Motor neuron (in vitro differentiated cells): ENCODE data around the gene RAB17. TPM values are rescaled to one million over a fixed set of nuclear protein-coding genes. Genes with fewer than 3 reads are reported as not detected.
A peak's percentile ranks its signal among the peaks of the same experiment; 100 is the strongest.

Source experiments
- ATAC-seq, 8 experiments: fragments of 200-7000 bp; cut with Tn5 transposase; replicated peaks in 6 of 8; 2 replicates each; pipeline ENCODE4 v1.8.0; 2021; ENCODE audit warnings: mild to moderate bottlenecking in 8 of 8, moderate library complexity in 8 of 8
- H3K27ac ChIP-seq, 2 donors: fragments of 250-450 bp; sonication (Bioruptor Pico); 2 replicates each; pipeline ENCODE4 v1.9.0; 2021; ENCODE audit warnings: antibody characterized with exemption in 2 of 2, mild to moderate bottlenecking in 2 of 2, moderate library complexity in 1 of 2
- H3K4me1 ChIP-seq, 2 donors: fragments of 250-450 bp; sonication (Bioruptor Pico); replicated peaks in 1 of 2; 2 replicates each; pipeline ENCODE4 v1.6.1; 2021; ENCODE audit warnings: antibody characterized with exemption in 2 of 2, mild to moderate bottlenecking in 2 of 2, moderate library complexity in 1 of 2
- H3K4me3 ChIP-seq, 5 donors: fragments of 250-450 bp; sonication (Bioruptor Pico); 2 replicates each; pipeline ENCODE4 v1.9.0; 2021; ENCODE audit warnings: antibody characterized with exemption in 5 of 5, mild to moderate bottlenecking in 5 of 5, moderate library complexity in 4 of 5
- WGBS, 10 experiments: fragments of 450-650 bp; shearing (Covaris generic); methylation state at CpG; one replicate each; pipeline ENCODE4 v1.0.0; 2022; 5-methylcytosine and 5-hydroxymethylcytosine counted together
- in situ Hi-C, 9 experiments: fragments of 400-800 bp; cut with MboI; loops; one replicate each; pipeline ENCODE4 v1.15.0; 2021; ENCODE audit warnings: low sequenced_read_pairs in 9 of 9, low pct_unique_long_range_greater_than_20kb in 2 of 9; ENCODE audit not compliant: unreplicated experiment in 9 of 9
- total RNA-seq, 8 experiments: library from RNA; unstranded; fragments of 300-600 nt; gene quantifications; 2 replicates each; pipeline versions ENCODE4 v1.2.3 to v1.2.4, GENCODE V29; 2022

RAB17 gene
- total RNA-seq, 8 experiments from 2014 or later, result 0.08 to 1.3 (median 0.65) TPM

- Histone ChIP-seq H3K4me1 (peaks cover 20 to 23% of the 10 kb centered on the region in 2 donors), H3K4me3 (no peak overlapping the region), H3K27ac (no peak overlapping the region)
- peak in 2 of 8 experiments; percentile 15 to 25 for ATAC-seq
- in situ Hi-C loops, result loop anchor here in 2 of 9 experiments (25.0 kb wide), 1 partner anchor 146 kb away; no protein-coding TSS in a partner anchor
- 47 to 100% (median 77%) methylated on average over 1 to 8 of the region's 19 CpGs; no CpG with 5 or more reads in 4 of the 10 experiments for WGBS, 10 experiments
Observed at GRCh38 chr2:237591141-237591881, 777 bp upstream of the RAB17 start.

GRCh38 chr2:237588044-237588696, 2.4 kb downstream of the RAB17 start:
- WGBS, 10 experiments, result 81 to 94% (median 89%) methylated on average over 3 to 8 of the region's 9 CpGs; no CpG with 5 or more reads in 6 of the 10 experiments
- no peak overlapping the region for H3K27ac ChIP-seq
- no peak overlapping the region for H3K4me3 ChIP-seq
- no peak for ATAC-seq
- in situ Hi-C loops, result loop anchor here in 4 of 9 experiments (10.0 to 25.0 kb wide), 2 partner anchors 149 to 157 kb away; no protein-coding TSS in a partner anchor
- peaks cover 0 to 7% of the 10 kb centered on the region in 2 donors for H3K4me1 ChIP-seq

DNA sequence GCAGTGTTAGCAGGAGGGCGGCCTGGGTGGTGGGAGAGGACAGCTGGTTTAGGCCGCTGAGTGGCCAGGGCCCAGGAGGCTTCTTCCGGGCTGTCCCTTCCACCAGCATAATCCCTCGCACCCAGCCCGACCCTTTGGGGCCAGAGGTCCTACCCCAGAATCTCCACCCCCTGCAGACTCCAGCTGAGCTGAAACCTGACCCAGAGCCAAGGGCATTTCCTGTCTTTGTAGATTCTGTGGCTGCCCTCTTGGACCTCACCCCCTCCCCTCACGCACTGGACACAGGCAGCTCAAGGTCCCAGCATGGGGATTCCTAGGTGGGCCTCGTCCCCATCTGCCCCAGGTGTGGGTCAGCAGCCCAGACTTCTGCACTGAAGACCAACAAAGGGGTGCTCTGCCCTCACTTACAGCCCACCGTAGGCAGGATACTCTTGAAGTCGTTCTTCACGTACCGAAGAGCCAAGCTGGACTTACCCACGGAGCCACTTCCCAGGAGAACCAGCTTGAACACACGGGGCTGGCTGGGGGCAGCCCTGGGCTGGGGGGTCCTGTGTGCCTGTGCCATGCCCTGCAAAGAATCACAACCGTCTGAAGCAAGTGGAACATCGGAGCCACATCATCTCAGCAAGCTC, 4.8 kb downstream of the RAB17 start:
- Histone ChIP-seq H3K4me3 (no peak overlapping the region), H3K27ac (no peak overlapping the region), H3K4me1 (peaks cover 9 to 12% of the 10 kb centered on the region in 2 donors)
- in situ Hi-C loops, result loop anchor here in 4 of 9 experiments (10.0 to 25.0 kb wide), 2 partner anchors 152 to 159 kb away; no protein-coding TSS in a partner anchor
- 75 to 92% methylated on average over 2 to 9 of the region's 15 CpGs; no CpG with 5 or more reads in 8 of the 10 experiments for WGBS, 10 experiments
- no peak for ATAC-seq

GRCh38 chr2:237583385-237584295, 6.9 kb downstream of the RAB17 start:
- Histone ChIP-seq H3K4me3 (no peak overlapping the region), H3K4me1 (peaks cover 3 to 12% of the 10 kb centered on the region in 2 donors), H3K27ac (no peak overlapping the region)
- in situ Hi-C loops, result loop anchor here in 4 of 9 experiments (10.0 to 25.0 kb wide), 2 partner anchors 154 to 161 kb away; no protein-coding TSS in a partner anchor
- 53 to 100% (median 90%) methylated on average over 1 to 4 of the region's 19 CpGs; no CpG with 5 or more reads in 2 of the 10 experiments for WGBS, 10 experiments
- ATAC-seq, result no peak

- Histone ChIP-seq H3K4me3 (no peak overlapping the region), H3K27ac (peak overlapping the region in 1 of 2 donors; percentile 61), H3K4me1 (peaks cover 3 to 12% of the 10 kb centered on the region in 2 donors)
- WGBS, 10 experiments, result 0 to 100% (median 33%) methylated on average over 1 to 4 of the region's 25 CpGs; no CpG with 5 or more reads in 1 of the 10 experiments
- ATAC-seq, result peak; percentile 83 to 94 (median 87)
- in situ Hi-C loops, result loop anchor here in 4 of 9 experiments (10.0 to 25.0 kb wide), 2 partner anchors 155 to 163 kb away; no protein-coding TSS in a partner anchor
Observed at GRCh38 chr2:237581751-237582746, 8.5 kb downstream of the RAB17 start.

GRCh38 chr2:237581326-237581725, 9.2 kb downstream of the RAB17 start:
- in situ Hi-C loops, result loop anchor here in 4 of 9 experiments (10.0 to 25.0 kb wide), 2 partner anchors 156 to 163 kb away; no protein-coding TSS in a partner anchor
- Histone ChIP-seq H3K27ac (no peak overlapping the region), H3K4me3 (no peak overlapping the region), H3K4me1 (peaks cover 3 to 12% of the 10 kb centered on the region in 2 donors)
- 0 to 100% (median 65%) methylated on average over 1 to 6 of the region's 6 CpGs; no CpG with 5 or more reads in 2 of the 10 experiments for WGBS, 10 experiments
- ATAC-seq, result no peak

DNA sequence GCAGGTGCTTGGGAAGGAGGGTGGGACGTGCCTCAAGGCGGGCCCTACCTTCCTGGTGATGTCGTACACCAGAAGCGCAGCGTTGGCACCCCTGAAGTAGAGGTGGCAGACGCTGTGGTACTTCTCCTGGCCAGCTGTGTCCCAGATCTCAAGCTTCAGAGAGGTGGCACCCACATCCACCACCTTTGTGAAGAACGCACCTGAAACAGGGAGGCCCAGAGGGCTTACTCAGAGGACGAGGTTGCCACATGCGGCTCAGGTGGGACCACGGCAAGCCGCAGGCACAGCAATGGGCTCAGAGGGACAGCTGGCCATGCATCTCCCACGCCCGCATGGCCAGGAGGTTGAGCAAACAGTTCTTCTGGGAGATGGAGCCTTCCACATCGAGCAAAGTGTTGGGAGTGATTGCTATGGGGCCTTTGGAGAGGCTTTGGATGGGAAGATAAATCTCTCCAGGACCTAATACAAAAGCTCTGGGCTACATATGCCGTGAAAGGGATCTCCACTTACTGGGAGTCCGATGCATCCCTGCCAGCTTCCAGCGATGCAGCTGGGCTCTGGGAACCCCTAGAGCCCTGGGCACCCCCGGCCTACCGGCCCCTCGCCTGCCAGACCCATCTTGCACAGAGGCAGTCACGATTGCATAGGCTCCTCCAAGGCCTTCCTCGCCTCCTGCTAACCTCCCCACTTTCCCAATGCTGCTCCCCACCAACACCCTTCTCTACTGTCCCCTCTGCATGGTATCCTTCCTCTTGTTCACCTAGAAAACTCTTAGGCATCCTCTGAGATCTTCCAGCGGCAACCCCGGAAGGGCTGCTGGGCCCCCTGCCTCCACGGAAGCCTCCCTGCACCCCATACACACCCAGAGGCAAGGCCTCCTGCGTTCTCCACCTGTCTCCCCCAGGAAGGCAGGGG, 12.3 kb downstream of the RAB17 start:
- Histone ChIP-seq H3K4me3 (no peak overlapping the region), H3K27ac (no peak overlapping the region), H3K4me1 (peaks cover 3 to 12% of the 10 kb centered on the region in 2 donors)
- in situ Hi-C loops, result loop anchor here in 4 of 9 experiments (10.0 to 25.0 kb wide), 3 partner anchors 73 to 167 kb away; no protein-coding TSS in a partner anchor
- no peak for ATAC-seq
- 20 to 100% (median 82%) methylated on average over 1 to 11 of the region's 26 CpGs; no CpG with 5 or more reads in 3 of the 10 experiments for WGBS, 10 experiments

DNA sequence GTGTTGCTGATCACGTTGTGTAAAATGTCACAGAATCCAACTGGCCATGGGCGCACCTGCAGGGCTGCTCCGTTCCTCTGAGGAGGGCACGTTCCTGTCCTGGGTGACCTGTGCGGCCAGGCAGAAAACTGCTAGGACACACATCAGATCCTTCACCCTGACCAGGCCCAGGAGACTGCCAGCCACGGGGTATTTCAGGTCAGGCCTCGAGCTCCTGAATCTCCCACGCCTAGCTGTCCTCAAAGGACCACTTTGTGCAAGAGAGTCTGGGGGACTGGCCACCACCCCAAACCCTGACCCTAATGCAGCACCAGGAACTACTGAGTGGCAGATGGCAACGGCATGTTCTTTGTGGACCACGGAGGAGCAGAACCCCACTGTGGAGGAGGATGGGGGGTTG, 13.1 kb downstream of the RAB17 start:
- 67 to 90% (median 75%) methylated on average over 2 to 5 of the region's 10 CpGs; no CpG with 5 or more reads in 3 of the 10 experiments for WGBS, 10 experiments
- H3K27ac ChIP-seq, result no peak overlapping the region
- in situ Hi-C loops, result loop anchor here in 4 of 9 experiments (10.0 to 25.0 kb wide), 3 partner anchors 73 to 167 kb away; no protein-coding TSS in a partner anchor
- H3K4me1 ChIP-seq, result peaks cover 1 to 10% of the 10 kb centered on the region in 2 donors
- H3K4me3 ChIP-seq, result no peak overlapping the region
- ATAC-seq, result no peak

DNA sequence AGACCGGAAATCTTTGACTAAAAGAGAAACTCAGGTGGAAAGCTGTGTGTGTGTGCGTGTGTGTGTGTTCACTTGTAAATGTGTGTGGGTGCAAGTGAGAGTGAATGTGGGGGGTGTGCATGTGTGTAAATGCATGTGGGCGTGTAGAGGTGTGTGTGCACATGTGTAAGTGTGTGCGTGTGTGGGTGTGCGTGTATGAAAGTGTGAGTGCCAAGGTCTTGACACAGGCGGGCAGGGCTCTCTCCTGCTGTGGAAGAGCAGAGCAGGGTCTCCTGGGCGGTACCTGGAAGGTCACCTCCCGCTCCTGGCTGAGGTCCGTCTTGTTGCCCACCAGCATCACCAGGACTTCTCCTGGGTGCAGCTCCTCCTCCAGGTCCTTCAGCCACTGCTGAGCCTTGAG, 13.6 kb downstream of the RAB17 start:
- Histone ChIP-seq H3K27ac (no peak overlapping the region), H3K4me1 (peaks cover 0 to 5% of the 10 kb centered on the region in 2 donors), H3K4me3 (no peak overlapping the region)
- 70 to 100% (median 84%) methylated on average over 1 to 9 of the region's 9 CpGs; no CpG with 5 or more reads in 6 of the 10 experiments for WGBS, 10 experiments
- in situ Hi-C loops, result loop anchor here in 4 of 9 experiments (10.0 to 25.0 kb wide), 3 partner anchors 72 to 168 kb away; no protein-coding TSS in a partner anchor
- no peak for ATAC-seq
